ENCODE data around the gene ABCF1.

The ABCF1 gene

GRCh38 chr6:30560930-30561329 lies 10.3 kb upstream of the ABCF1 start:
- no peak for DNase-seq

DNA sequence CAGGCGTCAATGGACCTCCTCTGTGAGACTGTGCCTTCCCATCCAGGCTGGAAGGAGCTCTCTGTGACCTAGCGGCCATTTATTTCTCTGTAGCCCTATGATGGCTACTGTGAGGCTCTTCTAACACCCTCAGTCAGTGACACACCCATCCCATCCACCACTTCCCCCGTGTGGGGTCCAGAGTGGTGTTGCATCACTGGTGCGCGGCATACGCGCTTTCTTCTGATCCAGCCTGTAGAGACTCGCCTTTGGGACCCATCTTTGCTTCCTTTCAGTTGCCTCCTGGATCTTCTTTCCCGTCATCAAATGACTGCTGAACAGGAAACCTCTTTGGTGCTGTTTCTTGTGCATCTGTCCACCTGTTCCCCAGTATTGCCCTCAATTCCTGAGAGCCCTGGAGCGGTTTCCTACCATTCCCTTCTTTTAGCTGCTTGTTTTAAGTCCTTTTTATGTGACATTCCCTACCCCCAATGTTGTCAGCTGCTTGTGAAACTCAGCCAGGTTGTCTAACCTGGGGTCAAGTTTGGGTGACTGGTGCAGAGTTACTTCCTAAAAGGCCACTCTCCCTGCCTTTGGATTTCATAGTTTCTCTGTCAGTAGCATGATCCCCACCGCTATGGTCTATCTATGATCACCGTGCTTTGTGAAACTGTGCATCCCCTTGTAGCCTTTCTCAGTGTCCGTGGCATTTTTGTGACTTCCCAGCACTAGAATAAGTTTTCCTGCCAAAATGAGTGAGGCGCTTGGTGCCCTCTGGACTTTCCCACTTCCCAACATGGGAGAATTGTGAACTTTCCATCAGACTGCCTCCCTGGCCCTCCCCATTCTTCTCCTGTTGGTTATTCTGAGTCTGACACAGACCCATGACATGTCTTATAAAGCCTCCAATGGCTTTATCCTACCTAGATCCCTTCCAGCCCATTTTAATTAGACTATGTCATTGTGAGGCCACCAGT lies 8.5 kb upstream of the ABCF1 start:
- DNase-seq = no peak

- no peak for DNase-seq
Observed at GRCh38 chr6:30564114-30564513, 7.1 kb upstream of the ABCF1 start.

GRCh38 chr6:30565772-30566171 lies 5.5 kb upstream of the ABCF1 start:
- DNase-seq = no peak

DNA sequence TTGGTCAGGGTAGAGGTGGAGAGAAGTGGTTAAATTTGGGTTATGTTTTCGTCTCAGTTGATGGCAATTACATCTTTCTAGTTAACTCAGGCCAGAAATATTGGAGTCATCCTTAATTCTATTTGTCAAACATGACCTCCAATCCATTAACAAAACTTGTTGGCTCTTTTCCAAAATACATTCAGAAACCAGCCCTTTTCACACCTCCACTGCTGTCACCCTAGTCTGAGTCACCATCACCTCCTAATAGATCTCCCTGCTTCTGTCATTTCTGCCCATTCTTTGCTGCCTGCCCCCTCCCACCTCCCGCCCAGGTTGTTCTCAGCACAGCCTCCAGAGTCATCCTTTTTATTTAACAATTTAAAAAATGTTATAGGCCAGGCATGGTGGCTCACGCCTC lies 3.0 kb upstream of the ABCF1 start:
- DNase-seq = peak; percentile 63

GRCh38 chr6:30570263-30570662 lies 979 bp upstream of the ABCF1 start:
- no peak for DNase-seq

- DNase-seq = no peak
Observed at GRCh38 chr6:30570740-30571074, 535 bp upstream of the ABCF1 start.

DNA sequence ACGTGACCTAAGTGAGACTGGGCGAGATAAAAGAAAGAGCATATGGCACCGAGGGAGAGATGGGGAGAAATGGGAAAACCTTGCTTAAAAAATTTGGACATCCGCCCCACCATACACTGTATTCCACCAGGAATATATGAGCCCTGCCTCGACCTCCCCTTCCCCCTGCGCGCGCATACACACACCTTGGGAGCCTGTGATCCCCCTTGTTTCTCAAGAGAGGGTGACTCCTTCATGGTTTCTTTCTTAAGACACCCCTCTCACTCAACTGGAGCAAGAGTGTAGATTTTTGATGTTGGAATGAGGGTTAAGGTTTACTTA lies 480 bp downstream of the ABCF1 start:
- DNase-seq = no peak

- DNase-seq = no peak
Observed at GRCh38 chr6:30572148-30572547, 906 bp downstream of the ABCF1 start.

DNA sequence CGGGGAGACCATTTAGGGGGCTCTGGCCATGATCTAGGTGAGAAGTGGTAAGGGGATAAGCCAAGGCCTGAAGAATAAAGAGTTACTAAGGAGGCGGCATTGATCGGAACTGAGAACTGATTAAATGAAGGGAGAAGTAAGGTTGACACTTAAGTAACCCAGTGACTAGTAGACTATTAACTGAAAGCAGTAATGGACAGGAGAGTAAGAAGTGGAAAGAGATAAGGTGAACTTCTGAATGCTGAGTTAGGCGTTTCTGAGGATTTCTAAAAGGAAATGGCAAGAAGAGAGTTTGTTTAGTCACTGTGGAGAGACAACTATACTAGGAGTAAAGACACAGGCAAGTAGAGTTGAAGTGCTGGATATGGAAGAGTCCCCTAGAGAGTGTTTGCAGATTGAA lies 1.9 kb downstream of the ABCF1 start:
- no peak for DNase-seq

GRCh38 chr6:30578051-30578450 lies 6.8 kb downstream of the ABCF1 start:
- DNase-seq = no peak

GRCh38 chr6:30583921-30584320 lies 12.7 kb downstream of the ABCF1 start:
- no peak for DNase-seq

DNA sequence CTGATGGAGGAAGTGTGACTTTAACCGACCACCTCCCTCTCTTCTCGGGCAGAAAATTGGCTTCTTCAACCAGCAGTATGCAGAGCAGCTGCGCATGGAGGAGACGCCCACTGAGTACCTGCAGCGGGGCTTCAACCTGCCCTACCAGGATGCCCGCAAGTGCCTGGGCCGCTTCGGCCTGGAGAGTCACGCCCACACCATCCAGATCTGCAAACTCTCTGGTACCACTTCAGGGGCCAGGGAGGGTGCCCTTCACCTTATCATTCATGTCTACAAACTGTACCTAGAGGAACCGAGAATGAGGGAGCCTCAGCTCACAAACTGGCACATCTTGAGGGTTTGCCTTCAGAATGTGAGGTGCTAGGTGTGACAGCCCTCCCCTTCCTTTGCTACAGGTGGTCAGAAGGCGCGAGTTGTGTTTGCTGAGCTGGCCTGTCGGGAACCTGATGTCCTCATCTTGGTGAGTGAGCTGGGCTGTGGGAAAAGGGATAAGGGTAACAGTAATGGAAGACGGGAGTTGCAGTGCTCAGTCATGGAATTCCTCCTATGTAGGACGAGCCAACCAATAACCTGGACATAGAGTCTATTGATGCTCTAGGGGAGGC lies 18.6 kb downstream of the ABCF1 start:
- no peak for DNase-seq

GRCh38 chr6:30590509-30590908 lies 19.3 kb downstream of the ABCF1 start:
- no peak for DNase-seq

GRCh38 chr6:30591008-30591407 lies 19.8 kb downstream of the ABCF1 start:
- DNase-seq = no peak

- DNase-seq = no peak
Observed at GRCh38 chr6:30592287-30592686, 21.0 kb downstream of the ABCF1 start.

DNA sequence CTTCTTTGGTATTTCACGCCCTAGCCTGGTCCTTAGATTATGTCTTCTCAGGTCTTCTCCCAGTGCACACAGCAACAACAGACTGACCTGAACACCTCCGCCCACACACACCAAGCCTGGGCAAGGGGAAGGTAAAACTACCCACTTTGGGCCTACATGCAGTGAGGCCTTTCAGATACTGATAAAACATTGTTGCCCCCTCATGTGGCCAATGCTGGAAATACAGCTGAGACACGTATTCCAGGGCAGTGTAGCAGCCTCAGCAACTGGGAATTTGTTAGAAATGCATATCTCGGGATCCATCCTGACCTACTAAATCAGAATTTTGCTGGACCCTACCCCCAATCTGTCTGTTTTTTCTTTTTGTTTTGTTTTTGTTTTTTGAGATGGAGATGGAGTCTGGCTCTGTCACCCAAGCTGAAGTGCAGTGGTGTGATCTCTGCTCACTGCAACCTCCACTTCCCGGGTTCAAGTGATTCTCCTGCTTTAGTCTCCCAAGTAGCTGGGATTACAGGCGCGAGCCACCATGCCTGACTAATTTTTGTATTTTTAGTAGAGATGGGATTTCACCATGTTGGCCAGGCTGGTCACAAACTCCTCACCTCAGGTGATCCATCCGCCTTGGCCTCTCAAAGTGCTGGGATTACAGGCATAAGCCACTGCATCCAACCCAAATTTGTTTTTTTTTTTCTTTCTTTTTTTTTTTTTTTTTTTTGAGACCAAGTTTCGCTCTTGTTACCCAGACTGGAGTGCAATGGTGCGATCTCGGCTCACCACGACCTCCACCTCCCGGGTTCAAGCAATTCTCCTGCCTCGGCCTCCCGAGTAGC lies 26.3 kb downstream of the ABCF1 start:
- DNase-seq = peak; percentile 86

GRCh38 chr6:30598912-30599624 lies 27.8 kb downstream of the ABCF1 start:
- no peak for DNase-seq

- no peak for DNase-seq
Observed at GRCh38 chr6:30599625-30600324, 28.5 kb downstream of the ABCF1 start.

- DNase-seq = no peak
Observed at GRCh38 chr6:30600451-30600961, 29.3 kb downstream of the ABCF1 start.

- DNase-seq = peak; percentile 41
Observed at GRCh38 chr6:30601436-30601814, 30.2 kb downstream of the ABCF1 start.

Data from CD4-positive, alpha-beta T cell treated with Interleukin-17A for 1 hour (primary cell).